ENCODE data around the gene MBNL2.

- TF ChIP-seq CTCF (IDR thresholded peaks at IDR 0.05) (no peak), POLR2A (IDR thresholded peaks at IDR 0.05) (no peak)
These were observed 204.6 kb downstream of the MBNL2 start for GRCh38 chr13:97426695-97427094.
